Measurements from ENCODE around the gene SLC22A7.

DNA sequence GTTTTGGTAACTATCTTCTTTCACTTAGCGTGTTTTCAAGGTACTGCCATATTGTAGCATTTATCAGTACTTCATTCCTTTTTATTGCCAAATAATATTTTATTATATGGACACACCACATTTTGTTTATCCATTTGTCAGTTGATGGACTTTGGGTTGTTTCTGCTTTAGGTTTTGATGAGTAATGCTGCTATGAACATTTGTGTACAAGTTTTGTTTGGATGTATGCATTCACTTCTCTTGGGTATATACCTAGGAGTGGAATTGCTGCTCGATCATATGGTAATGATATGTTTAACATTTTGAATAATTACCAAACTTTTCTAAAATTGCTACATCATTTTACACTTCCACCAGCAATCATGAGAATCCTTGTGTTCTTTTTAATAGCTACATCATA, 6.4 kb upstream of the SLC22A7 start:
- TF ChIP-seq, protein P1, sequence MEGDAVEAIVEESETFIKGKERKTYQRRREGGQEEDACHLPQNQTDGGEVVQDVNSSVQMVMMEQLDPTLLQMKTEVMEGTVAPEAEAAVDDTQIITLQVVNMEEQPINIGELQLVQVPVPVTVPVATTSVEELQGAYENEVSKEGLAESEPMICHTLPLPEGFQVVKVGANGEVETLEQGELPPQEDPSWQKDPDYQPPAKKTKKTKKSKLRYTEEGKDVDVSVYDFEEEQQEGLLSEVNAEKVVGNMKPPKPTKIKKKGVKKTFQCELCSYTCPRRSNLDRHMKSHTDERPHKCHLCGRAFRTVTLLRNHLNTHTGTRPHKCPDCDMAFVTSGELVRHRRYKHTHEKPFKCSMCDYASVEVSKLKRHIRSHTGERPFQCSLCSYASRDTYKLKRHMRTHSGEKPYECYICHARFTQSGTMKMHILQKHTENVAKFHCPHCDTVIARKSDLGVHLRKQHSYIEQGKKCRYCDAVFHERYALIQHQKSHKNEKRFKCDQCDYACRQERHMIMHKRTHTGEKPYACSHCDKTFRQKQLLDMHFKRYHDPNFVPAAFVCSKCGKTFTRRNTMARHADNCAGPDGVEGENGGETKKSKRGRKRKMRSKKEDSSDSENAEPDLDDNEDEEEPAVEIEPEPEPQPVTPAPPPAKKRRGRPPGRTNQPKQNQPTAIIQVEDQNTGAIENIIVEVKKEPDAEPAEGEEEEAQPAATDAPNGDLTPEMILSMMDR (conservative IDR thresholded peaks at IDR 0.05; ENCODE audit: low read length): no peak
- TF ChIP-seq EZH2phosphoT487 (IDR thresholded peaks at IDR 0.05; ENCODE audit: borderline replicate concordance): no peak
